GM18868 (cell line): Measurements from ENCODE around the gene FOXN3.

ENCODE experiments used
- ATAC-seq: cut with Tn5 transposase; IDR thresholded peaks from one replicate; pipeline ENCODE4 v1.9.1; 2021; ENCODE audit warnings: mild to moderate bottlenecking, moderate library complexity; ENCODE audit not compliant: unreplicated experiment

The FOXN3 gene

GRCh38 chr14:89339579-89339978 lies 77.5 kb downstream of the FOXN3 start:
- no peak for ATAC-seq

GRCh38 chr14:89339158-89339557 lies 77.9 kb downstream of the FOXN3 start:
- ATAC-seq = no peak

- ATAC-seq = no peak
Observed at GRCh38 chr14:89336338-89336737, 80.7 kb downstream of the FOXN3 start.

- no peak for ATAC-seq
Observed at GRCh38 chr14:89332031-89332430, 85.0 kb downstream of the FOXN3 start.

- ATAC-seq = peak; percentile 85
Observed at GRCh38 chr14:89331398-89331797, 85.6 kb downstream of the FOXN3 start.

GRCh38 chr14:89330236-89331002 lies 86.6 kb downstream of the FOXN3 start:
- ATAC-seq = no peak

- no peak for ATAC-seq
Observed at GRCh38 chr14:89327771-89328212, 89.2 kb downstream of the FOXN3 start.

GRCh38 chr14:89325959-89326358 lies 91.1 kb downstream of the FOXN3 start:
- no peak for ATAC-seq

GRCh38 chr14:89325299-89325883 lies 91.6 kb downstream of the FOXN3 start:
- peak; percentile 38 for ATAC-seq

GRCh38 chr14:89324501-89325298 lies 92.3 kb downstream of the FOXN3 start:
- peak; percentile 81 for ATAC-seq

- no peak for ATAC-seq
Observed at GRCh38 chr14:89320381-89321000, 96.5 kb downstream of the FOXN3 start.

- no peak for ATAC-seq
Observed at GRCh38 chr14:89319687-89320086, 97.3 kb downstream of the FOXN3 start.

- ATAC-seq = peak; percentile 84
Observed at GRCh38 chr14:89317051-89317691, 99.9 kb downstream of the FOXN3 start.

- no peak for ATAC-seq
Observed at GRCh38 chr14:89315493-89316470, 101.3 kb downstream of the FOXN3 start.

- ATAC-seq = no peak
Observed at GRCh38 chr14:89314274-89314673, 102.8 kb downstream of the FOXN3 start.

GRCh38 chr14:89312932-89313331 lies 104.1 kb downstream of the FOXN3 start:
- no peak for ATAC-seq

GRCh38 chr14:89310211-89310610 lies 106.8 kb downstream of the FOXN3 start:
- ATAC-seq = no peak

GRCh38 chr14:89309670-89310177 lies 107.3 kb downstream of the FOXN3 start:
- ATAC-seq = no peak

GRCh38 chr14:89308232-89308959 lies 108.6 kb downstream of the FOXN3 start:
- peak; percentile 37 for ATAC-seq
